Measurements from ENCODE around the gene IFNLR1.

The IFNLR1 gene

DNA sequence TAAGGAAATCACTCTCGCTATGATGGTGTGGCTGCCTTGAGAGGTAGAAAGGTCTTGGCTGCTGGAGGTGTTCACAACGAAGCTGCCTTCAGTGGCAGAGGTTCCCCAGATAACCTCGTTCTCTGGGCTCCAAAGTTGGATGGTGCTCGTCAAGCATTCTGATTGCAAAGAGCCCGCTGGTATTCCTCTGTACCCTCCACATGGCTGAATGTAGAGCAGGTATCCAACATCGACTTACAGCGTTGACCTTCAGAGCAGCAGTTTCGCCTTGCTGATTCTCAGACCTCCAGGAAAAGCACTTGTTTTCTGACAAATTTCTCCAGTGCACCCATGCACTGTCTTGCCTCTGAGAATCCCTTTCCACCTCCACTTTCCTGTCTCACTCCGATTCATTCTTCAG lies 39.9 kb downstream of the IFNLR1 start:
- DNase-seq = no peak

DNA sequence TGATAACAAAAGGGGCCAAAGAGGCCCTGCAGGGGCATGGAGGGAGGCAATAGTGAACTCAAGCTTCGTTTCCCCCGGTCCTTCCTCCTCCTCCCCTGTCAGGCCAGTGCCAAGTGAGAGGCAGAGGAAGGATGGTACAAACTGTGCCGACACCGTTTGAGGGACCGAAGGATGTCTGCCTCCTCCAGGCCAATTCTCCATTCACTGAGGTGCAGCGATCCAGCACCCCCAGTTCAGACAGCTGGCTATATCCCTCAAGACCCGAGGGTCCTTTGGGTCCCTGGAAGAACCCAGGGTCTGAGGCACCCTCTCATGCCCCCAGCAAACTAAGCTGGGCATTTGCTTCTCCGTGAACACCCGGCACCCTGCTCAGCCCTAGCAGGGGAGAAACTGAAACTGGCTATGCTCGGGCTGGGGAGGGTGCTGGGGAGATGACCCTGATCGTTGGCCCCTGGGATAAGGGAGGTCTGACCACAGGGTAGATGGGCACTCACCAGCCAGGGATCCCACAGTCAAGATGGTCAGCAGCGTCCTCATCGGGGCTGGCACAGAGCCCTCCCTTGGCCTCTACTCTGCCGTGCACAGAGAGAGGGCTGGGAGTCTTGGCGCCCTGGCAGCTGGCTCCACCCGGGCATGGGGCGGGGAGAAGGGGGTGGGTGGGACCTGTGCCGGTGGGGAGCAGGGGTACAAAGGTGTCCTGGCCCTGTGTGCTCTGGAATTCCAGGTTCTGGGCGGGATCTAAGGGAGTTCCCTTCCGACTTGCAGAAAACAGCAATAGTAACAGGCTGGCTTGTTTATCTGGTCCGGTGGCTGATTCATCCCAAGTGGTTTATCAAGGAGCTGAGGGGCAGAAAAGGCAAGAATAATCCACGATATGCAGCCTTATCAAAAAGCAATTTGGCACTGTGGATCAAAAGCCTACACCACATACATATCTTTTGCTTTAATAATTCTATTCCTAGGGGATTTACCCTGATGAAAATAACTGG lies 44.2 kb downstream of the IFNLR1 start, which contains the start of gene IL22RA1:
TSS of gene IL22RA1 (minus strand) at position 595 of the 989 bp plus-strand sequence. CDS start at position 537, 58 bp downstream.
- no peak for DNase-seq

DNA sequence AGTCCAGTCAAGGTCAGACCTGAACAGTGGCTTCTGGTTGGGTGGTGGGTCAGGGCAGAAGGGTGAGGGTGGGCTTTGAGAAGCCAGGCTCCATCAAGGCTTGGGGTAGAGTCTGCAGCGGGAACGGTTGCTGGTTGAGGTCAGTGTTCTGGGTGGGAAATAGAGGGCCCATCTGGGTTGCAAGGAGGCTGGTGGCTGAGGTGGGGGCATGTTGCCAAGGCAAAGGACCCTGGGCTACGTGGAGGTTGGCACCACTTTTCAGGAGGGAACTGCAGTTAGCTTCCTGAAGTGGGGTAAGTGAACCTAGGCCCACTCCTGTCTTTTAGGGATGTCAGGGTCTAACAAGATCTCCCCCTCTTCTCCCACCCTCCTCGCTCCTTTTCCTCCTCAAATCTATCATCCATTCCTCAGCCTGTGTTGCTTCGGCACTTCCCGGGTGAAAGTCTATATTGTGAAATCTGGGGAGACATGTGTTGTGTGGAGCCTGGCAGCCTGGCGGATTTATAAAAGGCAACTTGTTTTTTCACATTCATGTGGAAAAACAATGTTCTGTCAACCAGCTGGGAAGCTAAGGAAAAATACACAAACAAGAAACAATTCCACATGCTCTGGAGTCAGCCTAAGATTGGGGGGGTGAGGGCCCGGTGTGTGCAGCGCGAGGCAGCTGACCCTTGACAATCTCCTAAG lies 45.6 kb downstream of the IFNLR1 start:
- DNase-seq = no peak

DNA sequence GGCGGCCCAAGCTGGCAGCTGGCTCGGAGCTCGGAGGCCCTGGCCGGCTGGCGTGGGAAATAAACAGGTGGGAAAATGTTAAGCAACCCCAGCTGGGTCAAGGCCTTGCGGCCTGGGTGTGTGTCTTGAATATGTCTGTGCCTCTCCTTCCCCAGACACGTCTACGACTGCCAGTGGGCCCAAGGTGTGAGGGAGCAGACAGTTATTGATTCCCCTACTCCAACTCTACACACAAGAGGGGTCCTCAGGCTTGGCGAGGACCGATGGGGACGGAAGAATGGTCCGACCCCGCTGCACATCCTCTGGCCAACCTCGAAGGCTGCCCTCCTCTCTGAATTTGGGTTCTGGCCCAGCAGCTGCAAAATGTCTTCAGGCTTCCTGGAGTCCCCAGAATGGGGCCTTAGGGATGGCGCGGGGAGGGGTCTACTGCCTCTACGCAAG lies 46.3 kb downstream of the IFNLR1 start:
- no peak for DNase-seq

DNA sequence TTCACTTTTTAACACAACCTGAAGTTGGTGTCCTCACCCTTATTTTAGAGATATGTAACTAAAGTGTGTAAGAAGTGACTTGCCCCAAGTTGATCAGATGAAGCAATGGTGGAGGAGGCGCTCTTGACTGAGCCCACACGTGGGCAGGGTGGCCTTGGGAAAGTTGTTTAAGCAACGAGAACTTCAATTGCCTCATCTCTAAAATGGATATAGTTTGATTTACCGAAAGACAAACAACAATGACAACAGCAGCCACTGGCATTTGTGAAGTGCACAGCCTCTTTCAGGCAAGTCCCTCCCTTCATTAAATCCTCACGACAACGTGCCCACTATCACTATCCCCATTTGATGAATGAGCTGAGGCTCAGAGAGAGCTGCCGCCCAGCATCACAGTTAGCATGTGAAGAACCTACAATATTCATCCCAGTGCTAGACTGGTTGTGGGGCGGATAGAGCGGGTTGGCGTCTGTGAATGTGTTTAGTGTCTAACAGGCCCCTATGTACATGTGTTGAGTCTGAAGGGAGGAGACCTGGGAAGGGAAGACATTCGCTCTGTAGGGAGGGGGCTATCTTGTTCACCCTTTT lies 47.2 kb downstream of the IFNLR1 start:
- DNase-seq = no peak

DNA sequence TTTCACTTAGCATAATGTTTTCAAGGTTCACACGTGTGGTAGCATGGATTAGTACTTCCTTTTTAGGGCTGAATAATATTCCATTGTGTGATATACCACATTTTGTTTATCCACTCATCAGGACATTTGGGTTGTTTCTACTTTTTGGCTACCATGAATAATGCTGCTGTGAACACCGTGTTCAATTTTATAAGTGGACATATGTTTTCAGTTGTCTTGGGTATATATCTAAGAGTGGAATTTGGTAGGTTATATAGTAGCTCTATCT lies 47.9 kb downstream of the IFNLR1 start:
- no peak for DNase-seq

DNA sequence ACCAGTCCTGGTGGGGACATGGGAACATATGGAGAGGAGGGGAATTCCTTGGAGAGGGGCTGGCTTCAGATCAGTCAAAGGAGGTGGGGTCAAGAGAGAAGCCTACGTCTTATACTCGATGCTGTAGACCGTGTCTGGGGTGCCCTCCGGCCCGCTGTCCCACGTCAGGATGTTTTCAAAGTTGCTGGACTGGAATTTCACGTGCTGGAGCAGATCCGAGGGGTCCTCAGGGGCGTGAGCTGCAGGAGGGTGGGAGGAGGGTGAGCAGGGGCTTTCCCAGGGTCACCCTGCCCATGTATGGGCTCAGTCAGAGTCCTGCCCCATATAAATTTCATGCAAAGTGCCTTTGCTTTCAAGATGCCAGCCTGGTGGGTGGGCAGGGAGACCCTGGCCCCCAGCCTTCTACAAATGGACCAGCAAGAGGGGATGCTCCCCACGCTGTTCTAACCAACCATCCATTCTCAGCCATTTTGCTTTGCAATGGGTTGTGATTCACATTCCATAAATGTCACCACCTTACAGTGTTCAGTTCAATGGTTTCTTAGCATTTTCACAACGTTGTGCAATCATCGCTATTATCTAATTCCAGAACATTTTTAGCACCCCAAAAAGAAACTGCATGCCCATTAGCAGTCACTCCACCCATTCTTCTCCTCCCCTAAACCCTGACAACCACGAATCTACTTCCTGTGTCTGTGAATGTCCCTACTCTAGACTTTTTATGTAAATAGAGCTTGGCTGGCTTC lies 48.4 kb downstream of the IFNLR1 start:
- DNase-seq = no peak

DNA sequence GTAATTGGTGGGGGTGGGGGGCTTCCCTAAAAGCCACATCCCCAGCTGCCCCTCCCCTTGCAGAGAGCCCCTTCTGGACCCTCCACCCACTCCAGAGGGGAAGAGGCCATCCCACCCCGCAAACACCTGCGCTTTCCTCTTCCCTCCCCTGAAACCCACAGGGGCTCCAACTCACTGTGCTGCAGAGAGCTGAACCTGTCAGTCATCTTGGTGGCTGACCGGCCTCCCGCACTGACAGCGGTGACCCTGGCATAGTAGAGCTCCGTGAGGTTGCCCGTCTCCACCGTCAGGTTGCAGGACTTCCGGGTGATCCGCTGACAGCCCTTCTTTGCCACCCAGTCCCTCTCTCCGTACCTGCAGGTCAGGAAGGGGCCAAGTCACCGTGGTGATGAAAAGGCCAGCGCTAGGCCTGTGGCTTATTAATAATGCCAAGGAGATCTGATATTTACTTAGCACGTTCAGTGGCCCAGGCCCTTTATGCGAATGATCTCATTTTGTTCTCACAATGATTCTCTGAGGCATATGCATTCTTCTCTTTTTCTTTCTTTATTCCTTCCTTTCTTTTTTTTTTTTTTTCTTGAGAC lies 50.0 kb downstream of the IFNLR1 start:
- no peak for DNase-seq

DNA sequence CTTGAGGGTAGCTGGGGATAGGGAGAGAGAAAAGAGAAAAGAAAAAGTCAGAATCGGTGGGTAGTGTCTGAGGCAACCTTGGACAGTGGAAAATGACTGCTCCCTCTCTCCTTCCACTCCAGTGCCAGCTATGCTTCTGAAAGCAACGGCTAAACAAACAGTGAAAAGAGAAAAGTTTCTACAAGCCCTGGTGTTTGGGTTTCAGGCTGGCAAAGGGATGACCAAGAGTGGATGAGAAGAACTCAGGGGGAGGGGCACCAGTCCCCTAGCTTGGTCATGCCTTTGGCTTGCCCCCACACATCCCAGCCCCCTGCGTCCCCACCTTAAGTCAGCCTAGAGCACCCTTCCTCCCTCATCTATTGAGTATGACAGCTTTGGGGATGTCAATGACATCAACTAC lies 52.7 kb downstream of the IFNLR1 start:
- DNase-seq = no peak

DNA sequence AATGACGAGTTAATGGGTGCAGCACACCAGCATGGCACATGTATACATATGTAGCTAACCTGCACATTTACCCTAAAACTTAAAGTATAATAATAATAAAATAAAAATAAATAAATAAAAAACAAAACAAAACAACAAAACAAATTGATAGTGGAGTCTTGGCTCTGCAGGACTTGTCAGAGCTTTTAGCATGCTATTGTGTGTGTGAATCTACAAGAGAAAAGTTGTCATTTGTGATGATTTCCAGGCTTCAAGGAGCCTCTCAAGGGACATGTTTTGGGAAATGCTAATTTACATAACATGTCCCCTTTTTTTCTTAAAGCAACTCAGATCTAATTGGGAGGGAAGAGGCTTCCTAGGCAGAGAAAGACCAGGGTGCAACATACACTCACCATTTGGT lies 53.3 kb downstream of the IFNLR1 start:
- DNase-seq = no peak

DNA sequence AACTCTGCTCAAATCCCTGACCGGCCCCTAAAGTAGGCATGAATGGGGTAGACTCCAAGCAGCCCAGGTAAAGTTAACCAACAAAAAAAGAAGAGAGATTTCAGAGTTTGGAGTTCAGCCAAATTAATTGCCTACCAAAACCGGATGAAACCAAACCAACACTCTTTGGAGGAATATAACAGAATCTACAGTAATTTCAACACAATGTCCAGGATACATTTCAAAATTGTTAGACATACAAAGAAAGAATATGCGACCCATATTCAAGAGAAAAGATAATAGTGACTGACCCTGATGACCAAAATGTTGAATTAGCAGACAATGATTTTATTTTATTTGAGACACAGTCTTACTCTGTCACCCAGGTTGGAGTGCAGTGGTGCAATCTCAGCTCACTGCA lies 56.7 kb downstream of the IFNLR1 start:
- DNase-seq = no peak

DNA sequence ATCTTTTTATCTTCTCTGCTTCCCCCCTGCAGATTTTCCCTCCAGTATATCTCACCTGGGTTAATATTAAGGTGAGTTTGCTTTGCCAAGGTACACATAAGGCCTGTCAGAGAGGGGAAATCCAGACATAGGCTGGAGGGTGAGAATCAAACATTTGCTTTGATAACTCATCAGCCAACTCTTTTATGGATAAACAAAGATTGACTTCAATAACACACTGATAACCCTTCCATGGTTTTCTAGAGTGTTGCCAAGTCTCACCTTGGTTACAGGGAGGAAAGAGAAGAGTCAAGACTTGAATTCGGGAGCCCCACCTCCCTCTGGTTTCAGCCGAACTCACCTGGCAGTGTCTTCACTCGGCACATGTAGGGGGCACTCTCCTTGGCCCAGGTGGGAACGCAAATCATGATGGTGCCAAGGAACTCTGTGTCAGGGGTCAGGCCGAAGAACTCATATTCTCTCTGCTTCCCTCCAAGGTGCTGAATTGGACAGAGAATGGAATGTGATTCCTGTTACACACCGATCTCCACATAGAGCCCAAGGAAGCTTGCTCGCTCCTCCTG lies 59.2 kb downstream of the IFNLR1 start:
- DNase-seq = no peak

DNA sequence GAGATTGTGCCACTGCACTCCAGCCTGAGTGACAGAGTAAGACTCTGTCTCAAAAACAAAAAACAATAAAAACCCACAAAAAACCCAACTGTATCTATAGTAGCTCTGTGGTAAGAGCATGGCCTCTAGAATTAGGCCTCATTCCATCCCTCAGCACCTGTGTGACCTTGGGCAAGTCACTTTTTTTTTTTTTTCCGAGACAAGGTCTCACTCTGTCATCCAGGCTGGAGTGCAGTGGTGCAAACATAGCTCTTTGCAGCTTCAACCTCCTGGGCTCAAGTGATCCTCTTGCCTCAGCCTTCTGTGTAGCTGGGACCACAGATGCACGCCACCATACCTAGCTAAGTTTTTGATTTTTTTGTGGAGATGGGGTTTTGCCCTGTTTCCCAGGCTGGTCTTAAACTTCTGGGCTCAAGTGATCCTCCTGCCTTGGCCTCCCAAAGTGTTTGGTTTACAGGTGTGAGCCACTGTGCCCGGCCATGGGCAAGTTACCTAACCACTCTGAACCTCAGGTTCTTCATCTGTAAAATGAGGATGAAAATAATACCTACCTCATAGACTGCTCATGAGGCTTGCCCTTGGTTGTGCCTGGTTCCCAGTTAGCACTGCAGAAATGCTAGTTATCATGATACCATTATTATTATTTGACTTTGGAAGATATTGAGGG lies 59.8 kb downstream of the IFNLR1 start:
- no peak for DNase-seq

DNA sequence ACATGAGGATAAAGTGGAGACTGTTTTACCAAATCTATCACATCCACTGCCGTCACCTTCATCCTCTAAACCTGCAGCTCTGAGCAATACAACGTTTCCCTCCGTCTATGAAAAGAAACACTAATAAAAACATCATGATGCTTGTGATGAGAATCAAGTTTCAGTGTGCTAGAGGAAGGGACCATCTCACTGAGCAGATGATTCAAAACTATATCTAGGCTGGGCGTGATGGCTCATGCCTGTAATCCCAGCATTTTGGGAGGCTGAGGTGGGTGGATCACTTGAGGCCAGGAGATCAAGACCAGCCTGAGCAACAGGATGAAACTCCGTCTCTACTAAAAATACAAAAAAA lies 60.4 kb downstream of the IFNLR1 start:
- no peak for DNase-seq

DNA sequence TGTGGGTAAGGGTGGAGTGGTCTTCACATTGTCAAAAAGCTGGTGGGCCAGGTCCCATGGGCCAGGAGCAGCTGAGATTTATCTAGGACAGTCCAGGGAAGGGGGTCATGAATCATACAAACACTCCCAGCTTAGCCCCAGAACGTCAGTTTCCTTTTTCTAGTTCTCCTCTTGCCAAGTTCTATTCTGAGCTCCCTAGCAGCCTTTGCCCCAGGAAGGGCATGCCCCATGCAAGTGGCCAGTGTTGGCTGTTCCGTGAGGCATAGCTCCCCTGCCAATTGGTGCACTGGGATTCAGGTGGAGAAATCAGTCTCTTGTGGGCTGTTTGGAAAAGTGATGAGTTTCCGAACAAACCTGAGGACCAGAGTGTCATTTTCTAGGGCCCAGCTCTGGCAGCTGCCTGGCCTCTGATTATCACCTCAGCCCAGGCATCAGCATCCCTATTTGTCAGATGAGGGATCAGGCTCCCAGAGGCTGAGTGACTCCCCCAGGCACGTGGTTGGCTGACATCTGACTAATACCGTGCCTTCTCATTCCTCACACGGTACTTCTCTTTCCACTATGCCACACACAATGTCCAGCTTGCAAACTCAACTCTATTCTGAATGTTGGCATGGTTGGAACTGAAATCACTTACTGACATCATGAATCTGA lies 60.9 kb downstream of the IFNLR1 start:
- DNase-seq = no peak

DNA sequence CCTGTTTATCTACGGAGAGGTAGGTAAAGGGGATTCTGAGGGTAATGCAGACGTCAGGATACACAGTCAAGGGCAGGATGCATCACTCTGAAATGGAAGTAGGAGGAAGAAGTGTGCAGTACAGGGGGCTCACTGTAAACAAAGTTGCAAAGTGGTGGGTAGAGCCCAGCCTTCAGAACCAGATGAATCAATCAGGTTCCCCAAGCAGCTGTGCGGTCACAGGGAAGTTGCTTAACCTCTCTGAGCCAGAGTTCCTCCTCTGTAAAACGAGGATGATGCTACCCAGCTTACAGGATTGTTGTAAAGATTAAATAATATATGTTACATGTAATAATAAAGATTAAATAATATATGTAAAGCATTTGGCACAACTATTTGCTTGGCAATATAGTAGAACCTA lies 61.6 kb downstream of the IFNLR1 start:
- no peak for DNase-seq

DNA sequence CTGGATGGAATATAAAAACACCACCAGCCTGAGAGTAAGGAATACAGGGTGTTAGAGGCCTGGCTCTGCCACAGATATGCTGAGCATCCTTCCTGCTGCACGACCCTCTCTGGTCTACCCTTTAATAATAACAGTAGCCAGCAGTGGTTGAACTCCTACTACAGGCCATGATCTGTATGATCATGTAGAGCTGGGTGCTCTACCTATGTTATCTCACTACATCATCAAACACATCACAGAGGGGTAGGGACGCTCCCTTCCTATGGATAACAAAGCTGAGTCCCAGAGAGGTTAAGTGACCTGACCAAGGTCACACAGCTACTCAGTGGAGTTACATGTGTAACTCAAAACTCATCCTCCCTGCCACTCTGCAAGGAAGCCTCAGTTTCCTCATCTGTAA lies 62.1 kb downstream of the IFNLR1 start:
- DNase-seq = no peak

DNA sequence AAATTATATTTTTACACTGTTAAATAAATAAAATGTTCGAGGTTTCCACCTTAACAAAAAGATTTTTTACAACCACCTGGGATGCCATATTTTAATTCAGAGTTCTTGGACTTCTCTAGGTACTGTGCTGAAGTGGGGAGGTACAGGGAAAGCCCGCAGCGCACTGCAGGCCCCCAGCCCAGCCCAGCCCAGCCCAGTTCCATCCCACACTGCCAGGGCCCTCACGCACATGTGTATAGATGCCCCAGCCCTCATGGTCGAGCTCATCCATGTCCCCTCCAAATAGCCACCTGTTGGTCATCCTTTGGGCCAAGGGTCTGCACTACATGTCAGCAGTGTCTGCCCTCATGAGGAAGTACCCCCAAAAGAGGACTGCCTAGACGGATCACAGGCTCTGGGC lies 63.5 kb downstream of the IFNLR1 start:
- no peak for DNase-seq

DNA sequence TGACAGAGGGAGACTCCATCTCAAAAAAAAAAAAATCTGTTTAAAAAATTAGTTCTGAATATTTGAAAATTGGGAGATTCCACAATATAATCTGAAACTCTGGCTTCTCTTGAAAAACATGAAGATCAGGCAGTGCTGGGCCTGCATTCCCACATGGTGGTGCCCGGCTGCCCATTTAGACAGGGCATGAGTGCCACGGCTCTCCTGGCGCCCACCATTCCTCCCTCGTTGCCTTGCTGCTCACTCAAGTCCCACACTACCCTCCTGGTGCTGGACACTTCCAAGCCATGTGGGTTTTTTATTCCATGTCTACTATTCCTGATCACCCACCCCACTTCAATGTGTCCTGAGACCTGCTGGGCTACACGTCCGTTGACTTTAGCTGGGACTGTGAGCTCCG lies 64.3 kb downstream of the IFNLR1 start:
- DNase-seq = no peak

DNA sequence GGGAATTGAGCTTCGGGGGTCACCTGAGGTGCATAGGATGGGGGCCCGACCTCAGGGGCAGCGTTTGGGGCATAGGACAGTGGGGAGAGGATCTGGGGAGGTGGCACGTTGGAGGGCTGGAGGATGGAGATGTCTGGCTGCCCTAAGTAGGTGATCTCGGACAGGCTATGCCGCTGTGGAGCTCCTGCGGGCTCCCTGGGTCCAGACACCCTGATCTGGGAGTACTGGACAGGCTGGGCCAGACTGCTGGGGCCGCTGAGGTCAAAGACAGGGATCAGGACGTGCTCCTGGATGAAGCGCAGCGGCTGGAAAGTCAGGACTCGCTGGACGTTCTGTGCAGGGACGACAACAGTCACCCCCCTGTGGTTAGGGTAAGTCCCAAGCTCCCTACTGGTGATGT lies 65.7 kb downstream of the IFNLR1 start:
- DNase-seq = no peak

DNA sequence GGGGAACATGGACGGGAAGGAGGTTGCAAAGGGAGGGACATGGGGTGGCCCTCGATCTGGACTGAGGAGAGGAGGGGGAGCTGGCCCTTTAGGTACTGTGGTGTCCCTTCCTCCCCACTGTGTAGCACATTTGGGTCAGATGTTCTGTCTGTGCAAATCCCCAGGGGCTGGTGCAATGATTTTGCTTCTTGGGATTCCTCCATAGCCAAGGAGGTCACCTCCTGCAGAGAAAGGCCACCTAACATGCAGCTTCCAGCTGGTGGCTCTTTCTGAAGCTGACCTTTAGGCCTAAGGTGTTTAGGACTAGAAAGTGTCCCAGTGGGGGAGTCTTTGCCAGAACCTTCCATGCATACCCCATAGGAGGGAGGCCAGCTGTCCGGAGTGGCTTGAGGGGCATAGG lies 66.1 kb downstream of the IFNLR1 start:
- no peak for DNase-seq
